Left ventricle myocardium superior (tissue), 1 donor: ENCODE data around the gene SLC25A34. TPM values are rescaled to one million over a fixed set of nuclear protein-coding genes. Genes with fewer than 3 reads are reported as not detected.

ENCODE experiments used
- ATAC-seq: fragments of 200-7000 bp; cut with Tn5 transposase; one replicate; pipeline ENCODE4 v1.9.1; 2020; ENCODE audit warnings: mild to moderate bottlenecking, moderate library complexity
- DNase-seq: peaks from one replicate; pipeline ENCODE4 v3.0.0-alpha.2; 2020
- intact Hi-C: fragments of 100-400 bp; cut with micrococcal nuclease; formaldehyde crosslinking; loops from one replicate; pipeline ENCODE4 v1.11.0; 2022
- total RNA-seq: library from RNA; stranded (reverse); fragmentation: NEBNext Ultra II Directional; extraction: Animal tissue kit (Norgen Biotek cat#: 25700); gene quantifications from one replicate; pipeline ENCODE4 v1.2.1, GENCODE V29; 2021
- donor health status: DM: no; HTN: yes; CAD: no; lungs with severe emphysema.

SLC25A34 gene
- total RNA-seq, 1 donor from 2014 or later = 52.8 TPM

DNA sequence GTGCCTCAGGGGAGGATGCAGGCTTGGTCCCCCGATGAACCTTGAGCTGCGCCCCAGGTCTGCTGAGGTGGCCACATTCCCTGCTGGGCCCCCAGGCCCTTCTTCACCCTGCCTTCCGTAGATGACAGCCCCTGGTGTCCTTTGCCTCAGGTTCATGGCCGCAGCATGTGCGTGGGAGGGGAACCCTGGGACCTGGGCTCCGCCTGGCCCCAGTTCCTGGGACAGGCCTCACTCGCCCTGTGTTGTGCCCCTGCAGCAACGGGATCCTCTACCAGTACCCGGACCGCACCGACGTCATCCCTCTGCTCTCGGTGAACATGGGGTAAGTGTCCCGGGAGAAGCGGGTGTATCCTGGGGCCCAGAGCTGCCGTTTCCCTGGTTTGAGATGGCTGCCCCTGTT lies 5.1 kb upstream of the SLC25A34 start:
- DNase-seq (no peak), ATAC-seq (no peak)
- intact Hi-C loops = no loop called here

DNA sequence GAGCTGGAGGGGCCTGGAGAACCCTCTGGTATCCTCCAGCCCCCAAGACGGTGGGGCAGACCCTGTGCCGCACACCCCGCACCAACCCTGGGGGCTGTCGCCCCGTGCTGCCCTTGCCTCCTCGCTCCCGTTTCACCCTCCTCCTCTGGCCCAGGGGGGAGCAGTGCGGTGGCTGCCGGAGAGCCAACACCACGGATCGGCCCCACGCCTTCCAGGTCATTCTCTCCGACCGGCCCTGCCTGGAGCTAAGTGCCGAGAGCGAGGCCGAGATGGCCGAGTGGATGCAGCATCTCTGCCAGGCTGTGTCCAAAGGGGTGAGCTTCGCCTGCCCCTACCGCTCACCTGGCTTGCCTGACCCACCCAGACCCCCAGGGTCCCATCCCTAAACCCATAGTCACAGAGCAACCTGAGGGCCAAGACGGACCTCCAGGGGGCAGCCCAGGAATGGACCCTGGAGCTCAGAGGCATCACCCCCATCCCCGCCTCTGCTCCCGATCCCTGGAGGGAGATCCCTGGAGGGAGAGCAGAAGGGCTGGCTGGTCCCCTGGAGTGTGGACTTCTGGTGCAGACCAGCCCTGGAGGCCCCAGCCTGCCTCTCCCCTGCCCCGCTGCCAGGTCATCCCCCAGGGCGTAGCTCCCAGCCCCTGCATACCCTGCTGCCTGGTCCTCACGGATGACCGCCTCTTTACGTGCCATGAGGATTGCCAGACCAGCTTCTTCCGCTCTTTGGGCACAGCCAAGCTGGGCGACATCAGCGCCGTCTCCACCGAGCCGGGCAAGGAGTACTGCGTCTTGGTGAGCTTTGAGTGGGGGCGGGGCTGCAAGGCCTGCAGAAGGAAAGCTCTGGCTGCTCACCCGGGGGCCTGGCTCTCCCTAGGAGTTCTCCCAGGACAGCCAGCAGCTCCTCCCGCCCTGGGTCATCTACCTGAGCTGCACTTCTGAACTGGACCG lies 4.0 kb upstream of the SLC25A34 start:
- no peak for DNase-seq

DNA sequence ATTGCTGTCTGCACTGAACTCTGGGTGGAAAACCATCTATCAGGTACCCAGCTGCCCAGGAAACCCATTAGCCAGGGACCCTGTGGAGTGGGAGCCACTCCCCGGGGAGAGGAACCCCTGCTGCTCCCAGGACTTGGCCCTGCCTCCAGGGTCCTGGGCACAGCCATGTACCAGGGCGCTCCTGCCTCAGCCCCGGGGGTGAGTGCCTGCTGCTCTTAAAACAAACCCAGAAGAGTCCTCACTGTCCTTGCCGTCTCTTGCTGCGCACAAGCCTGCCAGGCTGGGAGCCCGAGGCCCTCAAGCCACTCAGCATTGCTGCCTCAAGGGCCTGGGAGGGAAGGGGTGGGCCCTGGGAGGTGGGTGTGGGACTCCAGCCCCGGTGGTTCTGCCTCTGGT lies 3.4 kb upstream of the SLC25A34 start:
- intact Hi-C loops = no loop called here
- DNase-seq (no peak), ATAC-seq (no peak)

More for the DNA sequence above, 4.0 kb upstream of the SLC25A34 start:
- intact Hi-C loops = no loop called here
- ATAC-seq = no peak

DNA sequence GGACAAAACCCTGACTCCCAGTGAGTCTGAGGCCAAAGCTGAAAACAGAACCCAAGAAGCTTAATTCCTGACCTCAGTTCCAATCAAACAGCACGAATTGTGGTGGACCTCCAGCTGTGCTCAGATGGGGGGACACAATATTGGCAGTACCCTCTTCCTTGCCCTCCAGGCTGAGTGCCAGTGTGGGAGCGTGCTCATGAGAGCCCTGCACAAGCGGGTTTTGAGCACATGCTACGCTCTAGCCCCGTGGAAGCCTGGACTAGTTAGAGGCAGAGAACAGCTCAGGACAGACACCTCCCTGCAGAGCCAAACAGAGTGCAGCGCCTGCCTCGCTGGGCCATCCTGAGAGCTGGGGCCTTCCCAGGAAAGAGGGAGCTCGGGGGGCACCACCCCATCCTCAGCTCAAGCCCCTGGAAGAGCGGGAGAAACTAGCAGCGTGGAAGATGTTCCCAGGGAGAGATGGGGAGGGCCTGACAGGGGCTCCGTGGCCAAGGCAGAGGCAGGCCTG lies 2.8 kb upstream of the SLC25A34 start:
- DNase-seq (no peak), ATAC-seq (no peak)
- intact Hi-C loops = no loop called here

DNA sequence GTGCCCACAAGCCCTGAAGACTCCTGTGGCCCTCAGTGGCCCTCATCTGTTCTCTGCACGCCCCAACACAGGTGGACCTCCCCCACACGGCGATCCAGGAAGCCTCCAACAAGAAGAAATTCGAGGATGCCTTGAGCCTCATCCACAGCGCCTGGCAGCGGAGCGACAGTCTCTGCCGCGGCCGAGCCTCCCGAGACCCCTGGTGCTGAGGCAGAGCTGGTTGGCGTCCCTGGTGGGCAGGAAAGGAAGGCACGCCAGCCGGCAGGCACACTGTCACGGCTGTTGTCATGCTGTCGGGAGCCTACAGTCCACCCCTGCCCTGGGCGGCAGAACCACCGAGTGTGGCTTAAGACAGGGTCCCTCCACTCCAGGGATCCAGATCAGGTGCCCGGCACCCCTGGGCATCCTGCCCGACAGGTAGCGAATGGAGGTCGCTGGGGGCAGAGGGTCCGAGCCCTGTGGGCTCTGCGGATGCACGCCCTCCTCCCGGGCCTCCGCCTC lies 2.3 kb upstream of the SLC25A34 start:
- intact Hi-C loops = no loop called here
- ATAC-seq (no peak), DNase-seq (no peak)

DNA sequence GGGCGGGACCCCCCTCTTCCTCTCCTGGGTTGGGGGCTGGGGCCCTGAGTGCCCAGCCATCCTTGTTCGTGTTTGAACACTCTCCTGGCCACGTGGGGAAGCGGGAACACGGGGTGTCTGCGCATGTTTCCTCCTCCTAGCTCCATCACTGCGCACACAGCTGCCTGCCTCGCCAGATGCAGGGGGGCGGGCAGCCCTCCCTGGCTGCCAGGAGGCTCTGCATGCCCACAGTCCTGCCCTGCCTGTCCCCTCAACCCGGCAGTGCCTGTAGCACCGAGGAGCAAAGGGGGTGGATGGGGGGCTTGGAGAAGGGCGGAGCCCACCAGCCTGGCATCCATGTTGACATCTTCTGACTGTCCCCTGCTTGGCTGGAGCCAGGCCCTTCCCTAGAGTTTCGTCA lies 1.8 kb upstream of the SLC25A34 start:
- DNase-seq (no peak), ATAC-seq (no peak)
- intact Hi-C loops = no loop called here

DNA sequence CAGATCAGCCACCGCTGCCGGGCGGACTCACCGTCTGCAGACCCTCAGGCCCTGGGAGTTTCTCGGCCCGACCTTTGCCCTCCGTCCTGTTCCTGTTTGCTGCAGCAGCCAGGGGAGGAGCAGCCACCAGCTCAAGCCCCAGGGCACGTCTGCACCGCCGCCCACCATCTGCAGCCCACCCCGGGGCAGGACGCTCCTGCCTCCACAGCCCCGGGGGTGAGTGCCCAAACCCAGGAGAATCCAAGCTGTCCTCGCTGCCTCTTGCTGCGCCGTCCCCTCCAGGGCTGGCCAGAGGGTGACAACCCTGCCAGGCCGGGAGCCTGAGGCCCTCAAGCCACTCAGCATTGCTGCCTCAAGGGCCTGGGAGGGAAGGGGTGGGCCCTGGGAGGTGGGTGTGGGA lies 1.2 kb upstream of the SLC25A34 start:
- no peak for DNase-seq
- ATAC-seq = peak; percentile 12
- intact Hi-C loops = no loop called here

DNA sequence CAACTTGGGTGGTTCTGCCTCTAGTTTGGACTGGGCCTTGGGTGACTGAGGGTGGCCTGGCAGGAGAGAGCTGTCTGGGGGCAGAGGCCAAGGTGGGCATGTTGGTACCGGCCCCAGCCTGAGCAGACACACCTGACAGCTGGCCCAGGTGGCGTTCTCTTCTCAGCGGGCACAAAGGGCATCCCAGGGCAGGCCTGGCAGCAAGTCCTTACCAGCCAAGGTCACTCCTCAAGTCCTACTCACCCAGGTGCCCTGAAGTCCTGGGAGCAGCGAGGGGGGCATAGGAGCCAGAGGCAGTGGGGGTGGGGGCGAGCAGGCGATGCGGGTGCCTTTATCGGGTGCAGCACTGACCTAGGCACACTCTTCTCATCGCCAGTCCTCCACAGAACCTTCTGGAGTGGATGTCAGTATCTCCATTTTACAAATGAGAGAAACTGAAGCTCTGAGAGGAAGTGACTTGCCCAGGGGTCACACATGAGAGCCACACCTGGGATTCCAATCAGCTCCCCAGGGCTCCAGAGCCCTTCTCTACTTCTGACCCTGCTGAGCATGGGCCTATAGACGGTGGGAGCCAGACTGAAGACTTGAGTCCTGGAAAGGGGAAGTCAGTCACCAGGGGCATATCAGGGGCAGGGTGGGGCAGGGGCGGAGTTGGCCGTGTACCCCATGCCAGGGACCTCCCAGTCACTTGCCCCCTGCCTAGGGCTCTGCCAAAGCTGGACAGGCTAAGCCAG lies 587 bp upstream of the SLC25A34 start:
- ATAC-seq = peak; percentile 52
- intact Hi-C loops = no loop called here
- peak; percentile 70 for DNase-seq

DNA sequence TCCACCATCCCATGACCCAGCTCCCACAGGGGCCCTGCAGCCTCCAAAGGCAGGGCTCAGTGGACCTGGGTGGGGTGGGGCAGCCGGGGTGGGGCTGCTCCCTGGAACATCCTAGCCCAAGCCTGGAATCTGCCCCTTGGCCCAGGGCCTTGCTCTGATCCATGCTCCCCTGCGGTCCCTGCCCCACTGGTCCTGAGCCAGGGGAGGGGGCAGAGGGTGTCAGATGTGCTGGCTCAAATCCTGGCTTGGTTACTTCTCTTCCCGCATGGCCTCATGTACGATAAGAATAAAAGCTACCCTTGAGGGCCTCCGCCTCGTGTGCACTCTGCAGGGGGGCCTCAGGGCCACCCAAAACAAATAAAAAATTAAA lies 819 bp downstream of the SLC25A34 start:
- DNase-seq = no peak
- peak; percentile 7 for ATAC-seq
- intact Hi-C loops = no loop called here

DNA sequence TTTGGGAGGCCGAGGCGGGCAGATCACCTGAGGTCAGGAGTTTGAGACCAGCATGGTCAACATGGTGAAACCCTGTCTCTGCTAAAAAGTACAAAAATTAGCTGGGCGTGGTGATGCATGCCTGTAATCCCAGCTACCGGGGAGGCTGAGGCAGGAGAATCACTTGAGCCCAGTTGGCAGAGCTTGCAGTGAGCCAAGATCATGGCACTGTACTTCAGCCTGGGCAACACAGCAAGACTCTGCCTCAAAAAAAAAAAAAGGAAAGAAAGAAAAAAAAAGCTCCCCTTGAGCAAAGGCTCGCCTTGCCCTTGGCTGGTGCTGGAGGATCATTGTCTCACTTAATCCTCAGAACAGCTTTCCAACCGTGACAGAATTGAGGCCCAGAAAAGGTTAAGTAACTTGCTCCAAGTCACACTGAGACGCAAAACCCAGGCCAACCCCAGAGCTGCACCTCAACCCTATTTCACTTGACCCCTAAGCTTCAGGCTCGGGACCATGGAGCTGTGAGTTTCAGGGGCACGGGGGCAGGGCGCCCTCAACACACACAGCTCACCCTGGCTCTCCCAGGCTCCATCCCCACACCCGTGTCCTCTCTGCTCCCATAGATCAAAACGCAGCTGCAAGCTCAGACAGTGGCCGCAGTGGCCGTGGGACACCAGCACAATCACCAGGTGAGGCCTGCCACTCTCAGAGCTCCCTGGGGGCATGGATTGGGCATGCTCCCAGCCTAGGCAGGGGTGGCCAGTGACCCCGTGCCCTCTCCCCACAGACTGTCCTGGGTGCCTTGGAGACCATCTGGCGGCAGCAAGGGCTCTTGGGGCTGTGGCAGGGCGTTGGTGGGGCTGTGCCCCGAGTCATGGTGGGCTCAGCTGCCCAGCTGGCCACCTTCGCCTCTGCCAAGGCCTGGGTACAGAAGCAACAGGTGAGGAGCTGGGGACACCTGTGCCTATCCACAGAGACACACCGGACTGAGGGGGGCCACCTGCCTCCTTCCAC lies 1.6 kb downstream of the SLC25A34 start:
- ATAC-seq (no peak), DNase-seq (no peak)
- intact Hi-C loops = no loop called here

DNA sequence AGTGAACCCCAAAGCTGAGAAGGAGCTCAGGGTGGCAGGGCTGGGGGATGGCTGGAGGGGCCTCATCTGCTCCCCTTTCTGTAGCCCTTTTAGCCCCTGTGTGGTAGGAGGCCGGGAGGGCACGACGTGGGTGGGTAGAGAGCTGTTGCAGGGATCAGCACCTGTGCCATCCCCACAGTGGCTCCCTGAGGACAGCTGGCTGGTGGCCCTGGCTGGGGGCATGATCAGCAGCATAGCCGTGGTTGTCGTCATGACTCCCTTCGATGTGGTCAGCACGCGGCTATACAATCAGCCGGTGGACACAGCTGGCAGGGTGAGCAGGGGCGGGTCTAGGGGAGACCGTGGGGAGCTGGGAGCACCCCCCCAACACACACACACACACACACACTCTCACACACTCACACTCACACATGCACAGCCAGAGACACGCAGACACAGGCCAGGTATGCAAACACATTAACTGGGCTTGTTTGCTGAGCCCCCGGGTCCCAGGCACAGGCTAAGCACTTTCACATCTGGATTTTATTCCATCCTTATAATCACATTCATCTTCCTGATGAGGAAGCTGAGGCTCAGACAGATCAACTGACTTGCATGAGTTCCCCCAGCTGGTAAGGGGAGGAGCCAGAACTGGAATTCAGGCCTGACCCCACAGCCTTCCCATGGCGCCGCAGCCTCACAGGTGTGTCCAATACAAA lies 2.5 kb downstream of the SLC25A34 start:
- intact Hi-C loops = no loop called here
- DNase-seq (no peak), ATAC-seq (no peak)

DNA sequence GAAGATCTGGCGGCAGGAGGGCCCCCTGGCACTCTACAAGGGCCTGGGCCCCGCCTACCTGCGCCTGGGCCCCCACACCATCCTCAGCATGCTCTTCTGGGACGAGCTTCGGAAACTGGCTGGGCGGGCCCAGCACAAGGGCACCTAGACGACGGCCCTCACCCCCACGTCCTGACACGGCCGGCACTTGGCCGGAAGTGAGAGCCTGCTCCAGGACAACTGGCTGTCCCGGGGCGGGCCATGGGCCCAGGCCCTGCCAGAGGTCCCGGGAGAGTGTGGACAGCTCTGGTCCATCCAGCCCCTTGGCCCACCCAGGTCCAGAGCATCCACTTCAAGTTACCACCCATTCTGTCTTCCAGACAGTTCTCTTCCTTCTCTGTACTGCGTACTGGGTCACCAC lies 3.2 kb downstream of the SLC25A34 start:
- no peak for ATAC-seq
- intact Hi-C loops = no loop called here
- no peak for DNase-seq

DNA sequence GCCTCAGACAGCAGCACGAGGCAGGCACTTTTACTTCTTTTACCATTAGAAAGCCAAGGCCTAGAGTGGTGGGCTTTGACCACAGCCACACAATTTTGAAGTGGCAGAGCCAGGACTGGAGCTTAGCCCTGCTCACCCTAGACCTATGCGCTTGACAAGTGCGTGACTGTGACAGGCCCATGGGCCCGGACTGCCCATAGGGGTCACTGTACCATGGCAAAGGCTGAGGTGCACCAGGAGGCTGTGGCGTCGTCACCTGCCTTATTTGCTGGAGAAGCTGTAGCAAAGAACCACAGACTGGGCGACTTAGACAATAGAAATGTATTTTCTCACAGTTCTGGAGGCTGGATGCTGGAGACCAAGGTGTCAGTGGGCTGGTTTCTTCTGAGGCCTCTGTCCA lies 3.7 kb downstream of the SLC25A34 start:
- intact Hi-C loops = no loop called here
- DNase-seq (no peak), ATAC-seq (no peak)

DNA sequence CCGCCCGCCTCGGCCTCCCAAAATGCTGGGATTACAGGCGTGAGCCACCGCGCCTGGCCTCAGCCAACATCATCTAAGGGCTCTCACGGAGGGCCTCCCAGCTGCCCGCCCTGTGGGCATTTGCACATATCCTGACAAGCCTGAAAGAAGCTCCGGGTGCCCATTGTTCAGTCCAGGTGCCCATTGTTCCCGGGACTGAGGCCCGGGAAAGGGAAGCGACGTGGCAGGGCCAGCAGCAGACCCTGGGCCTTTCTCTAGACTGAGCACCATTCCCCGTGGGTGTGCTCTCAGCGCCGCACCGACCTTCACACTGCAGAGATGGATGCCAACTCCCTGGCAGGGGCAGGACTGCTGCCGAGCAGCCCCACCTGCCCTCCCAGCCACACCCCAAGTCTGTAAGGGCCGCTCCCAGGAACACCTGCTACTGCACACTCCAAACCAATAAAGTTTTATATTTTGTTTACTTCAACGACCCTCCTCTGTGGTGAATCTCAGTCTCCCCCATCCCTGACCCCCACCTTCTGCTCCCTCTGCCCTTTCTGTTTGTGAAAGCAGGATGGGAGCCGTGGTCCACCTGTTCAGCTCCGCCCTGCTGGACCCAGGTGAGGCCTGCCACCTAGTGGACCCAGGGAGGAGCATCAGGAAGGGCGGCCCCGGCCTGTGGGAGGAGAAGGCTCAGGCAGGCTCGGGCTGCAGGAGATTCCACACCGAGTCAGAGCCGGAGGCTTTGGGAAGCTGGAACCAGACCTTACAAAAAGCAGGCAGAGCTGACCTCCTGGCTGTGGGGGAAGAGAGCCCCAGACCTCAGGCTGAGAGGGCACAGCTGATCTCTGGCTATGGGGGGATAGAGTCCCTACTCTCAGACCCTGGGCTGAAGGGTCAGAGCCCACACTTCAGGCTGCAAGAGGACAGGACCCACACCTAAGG lies 5.1 kb downstream of the SLC25A34 start:
- intact Hi-C loops = no loop called here
- ATAC-seq (peak; percentile 75), DNase-seq (peak; percentile 87)

DNA sequence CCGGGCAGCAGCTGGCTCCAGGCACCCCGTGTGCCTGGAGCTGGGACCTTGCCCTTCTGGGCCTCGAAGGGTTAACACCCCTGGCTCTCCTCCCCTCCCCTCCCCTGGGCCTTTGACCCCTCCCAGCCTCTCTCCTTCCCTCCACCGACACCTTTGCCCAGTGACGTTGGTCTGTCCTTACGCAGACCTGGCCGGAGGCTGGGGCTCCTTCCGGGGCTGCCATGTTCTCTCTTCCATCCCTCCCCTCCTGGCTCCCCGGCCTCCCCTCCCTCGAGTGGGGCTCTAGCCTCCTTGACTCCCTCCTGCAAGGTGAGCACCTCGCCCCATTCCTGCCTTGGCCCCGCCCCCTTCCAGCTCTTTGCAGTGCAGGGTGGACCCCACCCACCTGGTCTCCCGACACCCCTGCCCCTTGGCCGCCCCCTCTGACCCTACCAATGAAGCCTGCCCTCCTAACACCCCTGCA lies 6.3 kb downstream of the SLC25A34 start, which contains the start of gene TMEM82:
TSS of gene TMEM82 (plus strand) at position 161 of the 463 bp plus-strand sequence. CDS start at position 222, 61 bp downstream.
- intact Hi-C loops = no loop called here
- no peak for DNase-seq
- no peak for ATAC-seq

DNA sequence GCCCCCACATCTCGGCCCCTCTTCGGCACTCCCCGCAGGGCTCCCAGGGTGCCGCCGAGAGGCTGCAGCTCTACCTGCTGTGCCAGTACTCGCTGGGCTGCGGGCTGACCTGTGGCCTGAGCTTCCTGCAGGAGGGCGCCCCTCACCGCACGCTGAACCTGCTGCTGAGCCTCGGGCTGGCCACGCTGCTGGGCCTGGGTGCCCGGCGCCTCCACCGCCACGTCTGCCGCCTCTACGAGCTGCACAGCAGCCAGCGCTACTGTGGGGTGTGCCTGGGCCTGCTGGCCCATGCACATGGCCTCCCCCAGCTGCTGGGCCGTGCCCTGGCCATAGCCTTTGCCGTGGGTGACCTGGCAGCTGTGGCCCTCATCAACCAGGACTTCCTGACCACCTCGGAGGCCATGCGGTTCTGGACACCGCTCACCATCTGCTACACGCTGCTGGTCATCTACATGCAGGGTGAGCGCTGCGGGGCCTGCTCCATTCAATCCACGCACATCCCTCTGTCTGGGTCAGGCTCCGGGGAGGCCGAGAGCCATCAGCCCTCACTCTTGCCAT lies 8.1 kb downstream of the SLC25A34 start:
- intact Hi-C loops = no loop called here
- no peak for ATAC-seq
- no peak for DNase-seq

DNA sequence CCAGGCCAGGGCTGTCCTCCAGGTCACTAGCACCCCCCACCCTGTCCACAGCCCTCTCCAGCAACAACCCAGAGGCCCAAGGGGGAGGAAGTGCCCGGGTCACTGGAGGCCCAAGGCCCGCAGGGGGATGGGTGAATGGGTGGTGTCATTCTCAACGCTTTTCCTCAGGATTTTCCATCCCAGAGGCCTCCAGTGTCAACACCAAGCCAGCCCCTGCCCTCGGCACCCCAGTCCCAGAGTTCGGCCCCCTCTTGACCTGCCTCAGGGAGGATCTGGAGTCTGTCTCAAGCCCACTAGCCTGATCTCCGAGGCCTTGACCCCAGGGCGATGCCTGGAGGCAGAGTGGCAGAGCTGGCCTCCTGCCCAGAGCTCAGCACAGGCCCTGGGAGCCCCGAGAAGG lies 11.3 kb downstream of the SLC25A34 start:
- DNase-seq (no peak), ATAC-seq (no peak)
- intact Hi-C loops = no loop called here
